Measurements from ENCODE around the gene KLHL29. TPM values are rescaled to one million over a fixed set of nuclear protein-coding genes. Genes with fewer than 3 reads are reported as not detected.

KLHL29 gene
- total RNA-seq, 4 donors from 2014 or later: 4.8 to 17.0 (median 10.5) TPM

- no peaks in the 10 kb centered on the region for H3K4me1 ChIP-seq
- TF ChIP-seq CTCF (IDR thresholded peaks at IDR 0.05) (no peak), POLR2A (IDR thresholded peaks at IDR 0.05) (no peak)
- no peak overlapping the region for H3K4me3 ChIP-seq
- no peaks in the 10 kb centered on the region for H3K36me3 ChIP-seq
- H3K27me3 ChIP-seq: no peaks in the 10 kb centered on the region
- no peak overlapping the region for H3K27ac ChIP-seq
- DNase-seq: no peak
- H3K9me3 ChIP-seq: no peaks in the 10 kb centered on the region
- intact Hi-C loops (cut with DNase I; ENCODE audit: low total_unique reads): no loop called here
Measured at GRCh38 chr2:23685706-23686105, 300.7 kb downstream of the KLHL29 start.

GRCh38 chr2:23686405-23687029, 301.5 kb downstream of the KLHL29 start:
- Histone ChIP-seq H3K27me3 (no peaks in the 10 kb centered on the region), H3K27ac (no peak overlapping the region), H3K36me3 (no peaks in the 10 kb centered on the region), H3K9me3 (no peaks in the 10 kb centered on the region), H3K4me1 (no peaks in the 10 kb centered on the region), H3K4me3 (no peak overlapping the region)
- TF ChIP-seq POLR2A (IDR thresholded peaks at IDR 0.05) (no peak), CTCF (IDR thresholded peaks at IDR 0.05) (no peak)
- no peak for DNase-seq
- intact Hi-C loops (cut with DNase I; ENCODE audit: low total_unique reads): no loop called here

GRCh38 chr2:23687214-23687613, 302.2 kb downstream of the KLHL29 start:
- intact Hi-C loops (cut with DNase I; ENCODE audit: low total_unique reads): no loop called here
- no peak for TF ChIP-seq POLR2A (IDR thresholded peaks at IDR 0.05)
- Histone ChIP-seq H3K4me3 (no peak overlapping the region), H3K9me3 (no peaks in the 10 kb centered on the region), H3K27ac (no peak overlapping the region), H3K4me1 (no peaks in the 10 kb centered on the region), H3K27me3 (no peaks in the 10 kb centered on the region), H3K36me3 (no peaks in the 10 kb centered on the region)
- no peak for DNase-seq

DNA sequence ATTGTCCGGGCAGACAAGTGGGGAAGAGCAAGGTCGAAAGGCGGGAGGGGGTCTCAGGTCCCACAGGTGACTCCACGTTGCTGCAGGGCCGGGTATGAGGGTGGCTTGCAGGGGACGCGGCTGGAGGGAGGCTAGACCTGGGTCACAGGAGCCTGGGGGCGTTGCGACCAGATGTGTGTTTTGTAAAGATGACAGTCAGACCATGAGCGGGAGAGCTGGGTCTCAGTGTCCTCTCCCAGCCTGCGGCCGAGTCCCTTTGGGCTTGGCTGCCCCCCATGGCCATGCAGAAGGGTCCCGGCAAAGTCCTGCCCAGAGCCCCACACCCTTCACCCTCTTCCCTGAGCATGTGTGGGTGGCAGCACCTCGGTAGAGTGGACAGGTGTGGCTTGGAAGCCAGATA, 302.7 kb downstream of the KLHL29 start:
- no peak for DNase-seq
- no peaks in the 10 kb centered on the region for H3K9me3 ChIP-seq
- TF ChIP-seq POLR2A (IDR thresholded peaks at IDR 0.05): no peak
- TF ChIP-seq CTCF (IDR thresholded peaks at IDR 0.05): no peak
- no peak overlapping the region for H3K27ac ChIP-seq
- intact Hi-C loops (cut with DNase I; ENCODE audit: low total_unique reads): no loop called here
- no peak overlapping the region for H3K4me3 ChIP-seq
- H3K27me3 ChIP-seq: no peaks in the 10 kb centered on the region
- H3K4me1 ChIP-seq: no peaks in the 10 kb centered on the region
- H3K36me3 ChIP-seq: no peaks in the 10 kb centered on the region

DNA sequence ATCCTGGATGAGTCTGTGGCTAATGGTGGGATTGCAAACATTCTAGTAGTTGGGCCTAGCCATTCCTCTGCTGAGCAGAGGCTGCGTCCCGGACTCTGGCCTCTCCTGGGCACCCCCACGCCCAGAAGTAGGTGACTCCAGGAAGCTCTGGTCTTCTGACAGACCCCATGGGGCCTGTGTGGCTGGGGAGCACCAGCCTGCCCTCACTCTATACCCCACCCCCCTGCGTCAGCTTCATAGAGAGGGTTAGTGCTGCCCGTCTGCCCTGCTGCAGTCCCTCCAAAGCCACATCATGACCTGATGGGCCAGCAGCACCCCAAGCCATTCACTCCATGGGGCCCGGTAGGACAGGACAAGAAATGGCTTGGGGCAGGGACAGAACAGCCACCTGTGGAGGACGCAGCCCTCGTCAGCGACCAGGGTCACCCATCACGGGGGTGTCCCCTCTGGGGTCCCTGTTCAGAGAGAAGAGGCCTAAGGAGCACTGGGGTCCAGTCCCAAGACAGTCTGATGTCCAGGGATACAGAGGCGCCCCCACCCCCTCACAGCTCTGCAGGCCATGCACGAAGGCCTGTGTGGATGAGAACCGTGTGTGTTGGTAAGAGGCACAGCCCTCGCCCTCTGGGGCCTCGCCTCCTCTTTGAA, 303.6 kb downstream of the KLHL29 start:
- DNase-seq: no peak
- H3K4me1 ChIP-seq: no peaks in the 10 kb centered on the region
- intact Hi-C loops (cut with DNase I; ENCODE audit: low total_unique reads): no loop called here
- no peaks in the 10 kb centered on the region for H3K36me3 ChIP-seq
- H3K4me3 ChIP-seq: no peak overlapping the region
- no peaks in the 10 kb centered on the region for H3K27me3 ChIP-seq
- TF ChIP-seq CTCF (IDR thresholded peaks at IDR 0.05) (no peak), POLR2A (IDR thresholded peaks at IDR 0.05) (no peak)
- H3K9me3 ChIP-seq: no peaks in the 10 kb centered on the region
- no peak overlapping the region for H3K27ac ChIP-seq
